CD4-positive, alpha-beta T cell (primary cell): ENCODE results near the gene NCAM2. TPM values are rescaled to one million over a fixed set of nuclear protein-coding genes. Genes with fewer than 3 reads are reported as not detected.

ENCODE experiments used
- ATAC-seq: fragments of 200-7000 bp; cut with Tn5 transposase; one replicate; pipeline ENCODE4 v1.10.0; 2022; ENCODE audit warnings: mild to moderate bottlenecking; ENCODE audit not compliant: poor library complexity
- CTCF ChIA-PET: fragments of 350-600 bp; sonication (Branson Sonifier 250); formaldehyde crosslinking; loops from one replicate; lab custom pipeline; 2021; ENCODE audit warnings: antibody characterized with exemption, inconsistent platforms; lab: Charles Lee
- POLR2A ChIA-PET: fragments of 350-600 bp; sonication (Branson Sonifier 250); formaldehyde crosslinking; loops from one replicate; lab custom pipeline; 2021; ENCODE audit warnings: antibody characterized with exemption, inconsistent platforms; lab: Charles Lee
- DNase-seq, 14 experiments: peaks; one replicate each; pipeline ENCODE4 v3.0.0-alpha.2; 2013 to 2020; ENCODE audit warnings: mixed read lengths in 2 of 14
- H3K27ac ChIP-seq, 2 donors: one replicate each; pipeline versions ENCODE4 v1.5.1 to v1.7.0; 2013; ENCODE audit warnings: low read length in 2 of 2, low read depth in 1 of 2, mild to moderate bottlenecking in 1 of 2
- H3K27me3 ChIP-seq, 2 experiments: 1 replicate in 1 of 2; 2 replicates in 1 of 2; pipeline versions ENCODE4 v1.6.1 to v1.7.0; 2013; ENCODE audit warnings: low read length in 2 of 2, control low read depth in 1 of 2, mild to moderate bottlenecking in 1 of 2, moderate library complexity in 1 of 2; ENCODE audit not compliant: insufficient read depth in 2 of 2, control insufficient read depth in 1 of 2
- H3K36me3 ChIP-seq: one replicate; pipeline ENCODE4 v1.6.1; 2013; ENCODE audit warnings: low read length, control low read depth; ENCODE audit not compliant: insufficient read depth
- H3K4me1 ChIP-seq: one replicate; pipeline ENCODE4 v1.6.1; 2013; ENCODE audit warnings: low read length, control low read depth; ENCODE audit not compliant: insufficient read depth
- H3K4me3 ChIP-seq: one replicate; pipeline ENCODE4 v1.5.1; 2013; ENCODE audit warnings: mild to moderate bottlenecking, low read length, moderate library complexity
- H3K9me3 ChIP-seq, 2 experiments: 1 replicate in 1 of 2; 2 replicates in 1 of 2; pipeline versions ENCODE4 v1.6.1 to v1.7.0; 2013; ENCODE audit warnings: low read length in 2 of 2, mild to moderate bottlenecking in 2 of 2, control low read depth in 1 of 2, moderate library complexity in 1 of 2; ENCODE audit not compliant: control insufficient read depth in 1 of 2, insufficient read depth in 1 of 2
- H3K27ac Mint-ChIP-seq: one replicate; pipeline ENCODE4 v1.8.0; 2020; ENCODE audit warnings: mixed read lengths
- H3K27me3 Mint-ChIP-seq: one replicate; pipeline ENCODE4 v1.8.0; 2021; ENCODE audit warnings: mixed read lengths
- H3K36me3 Mint-ChIP-seq: one replicate; pipeline ENCODE4 v1.8.0; 2021; ENCODE audit warnings: low read depth, mixed read lengths
- H3K4me1 Mint-ChIP-seq: one replicate; pipeline ENCODE4 v1.8.0; 2021; ENCODE audit warnings: low read depth, mixed read lengths
- H3K4me3 Mint-ChIP-seq: one replicate; pipeline ENCODE4 v1.8.0; 2020; ENCODE audit warnings: mild to moderate bottlenecking, mixed read lengths
- H3K9me3 Mint-ChIP-seq: one replicate; pipeline ENCODE4 v1.8.0; 2020; ENCODE audit warnings: mixed read lengths
- intact Hi-C, 2 experiments: fragments of 100-400 bp; cut with DNase I in 1 of 2; cut with micrococcal nuclease in 1 of 2; formaldehyde crosslinking; loops; one replicate each; pipeline versions ENCODE4 v1.15.1 to v1.9.0; 2023 to 2025; cut with DNase I, micrococcal nuclease
- total RNA-seq, 174 experiments: library from RNA in 2 of 174; stranded (reverse) in 2 of 174; gene quantifications; one replicate each; pipeline ENCODE4 v1.2.3 and lab custom pipeline; 2021 to 2026
- TF ChIP-seq, protein P1 (sequence below): fragments of 200-600 bp; IDR thresholded peaks from one replicate; pipeline ENCODE4 v1.8.0; 2022; ENCODE audit warnings: antibody characterized with exemption, mild to moderate bottlenecking

NCAM2 gene
- total RNA-seq, 2 experiments from 2014 or later = not detected

- H3K27ac ChIP-seq = no peak overlapping the region
- H3K36me3 Mint-ChIP-seq = no peaks in the 10 kb centered on the region
These were observed 202.1 kb downstream of the NCAM2 start for GRCh38 chr21:21200103-21200938.

GRCh38 chr21:21200939-21201615 is 202.9 kb downstream of the NCAM2 start:
- Histone ChIP-seq H3K4me3 (peak overlapping the region; percentile 21), H3K4me1 (no peaks in the 10 kb centered on the region), H3K36me3 (no peaks in the 10 kb centered on the region), H3K27ac (no peak overlapping the region), H3K9me3 (no peaks in the 10 kb centered on the region), H3K27me3 (no peaks in the 10 kb centered on the region)
- intact Hi-C loops = no loop called here
- POLR2A ChIA-PET = no interaction called here
- DNase-seq (no peak), ATAC-seq (no peak)
- no peaks in the 10 kb centered on the region for H3K9me3 Mint-ChIP-seq
- no peak overlapping the region for H3K27ac Mint-ChIP-seq
- H3K36me3 Mint-ChIP-seq = no peaks in the 10 kb centered on the region
- TF ChIP-seq, protein P1, sequence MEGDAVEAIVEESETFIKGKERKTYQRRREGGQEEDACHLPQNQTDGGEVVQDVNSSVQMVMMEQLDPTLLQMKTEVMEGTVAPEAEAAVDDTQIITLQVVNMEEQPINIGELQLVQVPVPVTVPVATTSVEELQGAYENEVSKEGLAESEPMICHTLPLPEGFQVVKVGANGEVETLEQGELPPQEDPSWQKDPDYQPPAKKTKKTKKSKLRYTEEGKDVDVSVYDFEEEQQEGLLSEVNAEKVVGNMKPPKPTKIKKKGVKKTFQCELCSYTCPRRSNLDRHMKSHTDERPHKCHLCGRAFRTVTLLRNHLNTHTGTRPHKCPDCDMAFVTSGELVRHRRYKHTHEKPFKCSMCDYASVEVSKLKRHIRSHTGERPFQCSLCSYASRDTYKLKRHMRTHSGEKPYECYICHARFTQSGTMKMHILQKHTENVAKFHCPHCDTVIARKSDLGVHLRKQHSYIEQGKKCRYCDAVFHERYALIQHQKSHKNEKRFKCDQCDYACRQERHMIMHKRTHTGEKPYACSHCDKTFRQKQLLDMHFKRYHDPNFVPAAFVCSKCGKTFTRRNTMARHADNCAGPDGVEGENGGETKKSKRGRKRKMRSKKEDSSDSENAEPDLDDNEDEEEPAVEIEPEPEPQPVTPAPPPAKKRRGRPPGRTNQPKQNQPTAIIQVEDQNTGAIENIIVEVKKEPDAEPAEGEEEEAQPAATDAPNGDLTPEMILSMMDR = no peak
- CTCF ChIA-PET = no interaction called here
- H3K4me3 Mint-ChIP-seq = no peak overlapping the region
- H3K4me1 Mint-ChIP-seq = peaks cover 5% of the 10 kb centered on the region
- no peaks in the 10 kb centered on the region for H3K27me3 Mint-ChIP-seq

More at GRCh38 chr21:21200103-21200938, 202.1 kb downstream of the NCAM2 start:
- Histone ChIP-seq H3K36me3 (no peaks in the 10 kb centered on the region), H3K4me1 (no peaks in the 10 kb centered on the region), H3K4me3 (peak overlapping the region; percentile 21), H3K9me3 (no peaks in the 10 kb centered on the region), H3K27me3 (no peaks in the 10 kb centered on the region)
- ATAC-seq = no peak
- peaks cover 5% of the 10 kb centered on the region for H3K4me1 Mint-ChIP-seq
- ChIA-PET POLR2A (no interaction called here), CTCF (no interaction called here)
- no peak overlapping the region for H3K4me3 Mint-ChIP-seq
- no peaks in the 10 kb centered on the region for H3K27me3 Mint-ChIP-seq
- no peak overlapping the region for H3K27ac Mint-ChIP-seq
- DNase-seq = peak in 1 of 14 experiments; percentile 16
- intact Hi-C loops = no loop called here
- TF ChIP-seq, protein P1 = no peak
- H3K9me3 Mint-ChIP-seq = no peaks in the 10 kb centered on the region

GRCh38 chr21:21203822-21204339 is 205.7 kb downstream of the NCAM2 start:
- POLR2A ChIA-PET = no interaction called here
- H3K27me3 Mint-ChIP-seq = no peaks in the 10 kb centered on the region

More at GRCh38 chr21:21203822-21204339, 205.7 kb downstream of the NCAM2 start:
- ATAC-seq = no peak
- Mint-ChIP-seq H3K4me3 (no peak overlapping the region), H3K36me3 (no peaks in the 10 kb centered on the region), H3K4me1 (peaks cover 5% of the 10 kb centered on the region), H3K27ac (no peak overlapping the region), H3K9me3 (no peaks in the 10 kb centered on the region)
- no peak for DNase-seq
- intact Hi-C loops = no loop called here
- TF ChIP-seq, protein P1 = no peak
- no peak overlapping the region for H3K27ac ChIP-seq
- H3K36me3 ChIP-seq = no peaks in the 10 kb centered on the region
- no peaks in the 10 kb centered on the region for H3K4me1 ChIP-seq
- no peaks in the 10 kb centered on the region for H3K9me3 ChIP-seq
- no peaks in the 10 kb centered on the region for H3K27me3 ChIP-seq
- CTCF ChIA-PET = no interaction called here
- no peak overlapping the region for H3K4me3 ChIP-seq
